Gastrocnemius medialis (tissue), 4 donors: ENCODE measurements around the gene MAST4. TPM values are rescaled to one million over a fixed set of nuclear protein-coding genes. Genes with fewer than 3 reads are reported as not detected.

Experiments used
- ATAC-seq, 2 donors: fragments of 150-250 bp; one replicate each; pipeline ENCODE4 v1.9.1; 2016
- DNase-seq, 2 donors: peaks; one replicate each; pipeline ENCODE4 v3.0.0-alpha.2; 2019
- H3K27ac ChIP-seq, 4 donors: fragments of 200-600 bp; sonication (generic); 1 replicate in 1 of 4; 2 replicates in 3 of 4; pipeline ENCODE4 v1.5.1; 2016 to 2018; ENCODE audit warnings: mild to moderate bottlenecking in 2 of 4, moderate library complexity in 1 of 4
- H3K27me3 ChIP-seq, 3 donors: fragments of 200-600 bp; sonication (generic) in 2 of 3; 1 replicate in 1 of 3; 2 replicates in 2 of 3; pipeline versions ENCODE4 v1.5.1 to v1.6.0; 2016 to 2019; ENCODE audit warnings: mild to moderate bottlenecking in 1 of 3, moderate library complexity in 1 of 3
- H3K36me3 ChIP-seq, 2 donors: fragments of 200-600 bp; sonication (generic) in 1 of 2; one replicate each; pipeline ENCODE4 v1.5.1; 2017 to 2018
- H3K4me1 ChIP-seq, 2 donors: fragments of 200-600 bp; sonication (generic) in 1 of 2; one replicate each; pipeline ENCODE4 v1.5.1; 2016 to 2017; ENCODE audit warnings: mild to moderate bottlenecking in 2 of 2
- H3K4me3 ChIP-seq, 4 donors: fragments of 200-600 bp; sonication (generic) in 3 of 4; 1 replicate in 1 of 4; 2 replicates in 3 of 4; pipeline ENCODE4 v1.5.1; 2016 to 2019; ENCODE audit warnings: mild to moderate bottlenecking in 2 of 4
- H3K9me3 ChIP-seq, 3 donors: fragments of 200-600 bp; sonication (generic) in 2 of 3; 1 replicate in 1 of 3; 2 replicates in 2 of 3; pipeline ENCODE4 v1.5.1; 2016 to 2019
- CTCF ChIP-seq, 5 experiments: fragments of 450-650 bp in 3 of 5; fragments of 200-600 bp in 2 of 5; sonication (generic) in 2 of 5; IDR thresholded peaks in 4 of 5; conservative IDR thresholded peaks in 1 of 5; 1 replicate in 4 of 5; 2 replicates in 1 of 5; pipeline ENCODE4 v1.5.1; 2016 to 2019; ENCODE audit warnings: antibody characterized with exemption in 5 of 5, mild to moderate bottlenecking in 3 of 5, moderate library complexity in 3 of 5
- POLR2A ChIP-seq, 2 donors: fragments of 450-650 bp; IDR thresholded peaks; one replicate each; pipeline ENCODE4 v1.6.1; 2017; ENCODE audit warnings: antibody characterized with exemption in 2 of 2, mild to moderate bottlenecking in 2 of 2, moderate library complexity in 2 of 2
- in situ Hi-C, 4 donors: fragments of 200-750 bp; cut with MboI; loops; one replicate each; pipeline versions ENCODE4 v1.15.0 to v1.8.0; 2017; ENCODE audit warnings: low sequenced_read_pairs in 4 of 4
- intact Hi-C: fragments of 100-400 bp; cut with DNase I; formaldehyde crosslinking; loops from one replicate; pipeline ENCODE4 v1.15.1; 2023; ENCODE audit warnings: low total_unique reads
- total RNA-seq, 4 donors: library from RNA; depleted of rRNA; stranded (reverse); fragments of >200 nt; gene quantifications; one replicate each; pipeline versions ENCODE4 v1.1.0 to v1.2.3, GENCODE V29; 2016

MAST4 gene
- total RNA-seq, 4 donors from 2014 or later: 24.1 to 42.0 (median 38.5) TPM

- DNase-seq (no peak), ATAC-seq (no peak)
- Histone ChIP-seq H3K4me3 (no peak overlapping the region), H3K27me3 (no peaks in the 10 kb centered on the region), H3K27ac (no peak overlapping the region), H3K4me1 (no peaks in the 10 kb centered on the region), H3K36me3 (no peaks in the 10 kb centered on the region), H3K9me3 (no peaks in the 10 kb centered on the region)
- TF ChIP-seq POLR2A (IDR thresholded peaks at IDR 0.05): no peak
- TF ChIP-seq CTCF (IDR thresholded peaks at IDR 0.05 in 4 of 5, conservative IDR thresholded peaks at IDR 0.05 in 1 of 5): no peak
- intact Hi-C loops (no loop called here), in situ Hi-C loops (no loop called here)
Measured at GRCh38 chr5:66582499-66583165, 13.6 kb upstream of the MAST4 start.

- intact Hi-C loops: no loop called here
- ATAC-seq: no peak
Measured at GRCh38 chr5:66585291-66585690, 10.9 kb upstream of the MAST4 start.

GRCh38 chr5:66587771-66588170 lies 8.4 kb upstream of the MAST4 start:
- no peak for DNase-seq
- TF ChIP-seq POLR2A (IDR thresholded peaks at IDR 0.05) (no peak), CTCF (IDR thresholded peaks at IDR 0.05 in 4 of 5, conservative IDR thresholded peaks at IDR 0.05 in 1 of 5) (no peak)
- intact Hi-C loops: no loop called here

More at GRCh38 chr5:66585291-66585690, 10.9 kb upstream of the MAST4 start:
- no peak overlapping the region for H3K4me3 ChIP-seq
- no peaks in the 10 kb centered on the region for H3K36me3 ChIP-seq
- no peaks in the 10 kb centered on the region for H3K4me1 ChIP-seq
- in situ Hi-C loops: no loop called here
- TF ChIP-seq POLR2A (IDR thresholded peaks at IDR 0.05) (no peak), CTCF (IDR thresholded peaks at IDR 0.05 in 4 of 5, conservative IDR thresholded peaks at IDR 0.05 in 1 of 5) (no peak)
- no peaks in the 10 kb centered on the region for H3K27me3 ChIP-seq
- H3K9me3 ChIP-seq: no peaks in the 10 kb centered on the region
- no peak for DNase-seq
- no peak overlapping the region for H3K27ac ChIP-seq

GRCh38 chr5:66596636-66597182 lies 516 bp downstream of the MAST4 start:
- no peak for TF ChIP-seq POLR2A (IDR thresholded peaks at IDR 0.05)
- TF ChIP-seq CTCF (IDR thresholded peaks at IDR 0.05 in 4 of 5, conservative IDR thresholded peaks at IDR 0.05 in 1 of 5): no peak
- peak overlapping the region; percentile 60 to 81 (median 70) for H3K4me3 ChIP-seq
- ATAC-seq: peak; percentile 32 to 37
- peak overlapping the region in 1 of 4 donors; percentile 64 for H3K27ac ChIP-seq
- in situ Hi-C loops: no loop called here
- H3K9me3 ChIP-seq: no peaks in the 10 kb centered on the region
- no peaks in the 10 kb centered on the region for H3K36me3 ChIP-seq
- peaks cover 0 to 12% of the 10 kb centered on the region in 2 donors for H3K4me1 ChIP-seq
- no peak for DNase-seq
- intact Hi-C loops: loop anchor here (10.0 kb wide), 1 partner anchor 148 kb away; no protein-coding TSS in a partner anchor
- peaks cover 22 to 31% (median 27%) of the 10 kb centered on the region in 3 donors for H3K27me3 ChIP-seq

More at GRCh38 chr5:66587771-66588170, 8.4 kb upstream of the MAST4 start:
- Histone ChIP-seq H3K36me3 (no peaks in the 10 kb centered on the region), H3K4me1 (no peaks in the 10 kb centered on the region), H3K27me3 (peaks cover 0 to 8% (median 0%) of the 10 kb centered on the region in 3 donors), H3K4me3 (no peak overlapping the region), H3K9me3 (no peaks in the 10 kb centered on the region), H3K27ac (no peak overlapping the region)
- no peak for ATAC-seq
- in situ Hi-C loops: no loop called here
